Measurements from ENCODE around the gene DYSF.
"Not testable (repeated sequence)": the region's sequence is repeated elsewhere in the genome, so short reads cannot be mapped to it uniquely, and the experiment has no call there.

The DYSF gene

GRCh38 chr2:71453404-71454220, at the start of gene DYSF:
Gene DYSF (plus strand): TSS chr2:71453561.
- DNase-seq (ENCODE audit: low spot score) = no peak

- no peak for DNase-seq (ENCODE audit: low spot score)
Measured at GRCh38 chr2:71409611-71410010, 43.8 kb upstream of the DYSF start.

- DNase-seq (ENCODE audit: low spot score) = no peak
Measured at GRCh38 chr2:71410696-71411095, 42.7 kb upstream of the DYSF start.

- not testable (repeated sequence) for DNase-seq (ENCODE audit: low spot score)
Measured at GRCh38 chr2:71416866-71417265, 36.5 kb upstream of the DYSF start.

GRCh38 chr2:71417300-71418202, 35.8 kb upstream of the DYSF start:
- DNase-seq (ENCODE audit: low spot score) = no peak

GRCh38 chr2:71419145-71419544, 34.2 kb upstream of the DYSF start:
- no peak for DNase-seq (ENCODE audit: low spot score)

GRCh38 chr2:71419976-71420375, 33.4 kb upstream of the DYSF start:
- DNase-seq (ENCODE audit: low spot score) = no peak

- DNase-seq (ENCODE audit: low spot score) = no peak
Measured at GRCh38 chr2:71422786-71423185, 30.6 kb upstream of the DYSF start.

- DNase-seq (ENCODE audit: low spot score) = no peak
Measured at GRCh38 chr2:71423817-71424420, 29.4 kb upstream of the DYSF start.

GRCh38 chr2:71426721-71427120, 26.6 kb upstream of the DYSF start:
- no peak for DNase-seq (ENCODE audit: low spot score)

- DNase-seq (ENCODE audit: low spot score) = no peak
Measured at GRCh38 chr2:71428472-71429383, 24.6 kb upstream of the DYSF start.

- not testable (repeated sequence) for DNase-seq (ENCODE audit: low spot score)
Measured at GRCh38 chr2:71445142-71445541, 8.2 kb upstream of the DYSF start.

- no peak for DNase-seq (ENCODE audit: low spot score)
Measured at GRCh38 chr2:71446505-71446904, 6.9 kb upstream of the DYSF start.

- DNase-seq (ENCODE audit: low spot score) = no peak
Measured at GRCh38 chr2:71449343-71449742, 4.0 kb upstream of the DYSF start.

GRCh38 chr2:71451705-71452104, 1.7 kb upstream of the DYSF start:
- no peak for DNase-seq (ENCODE audit: low spot score)

GRCh38 chr2:71452565-71452964, 796 bp upstream of the DYSF start:
- no peak for DNase-seq (ENCODE audit: low spot score)

- DNase-seq (ENCODE audit: low spot score) = peak; percentile 35
Measured at GRCh38 chr2:71454221-71455010, 1.1 kb downstream of the DYSF start.

- DNase-seq (ENCODE audit: low spot score) = no peak
Measured at GRCh38 chr2:71455011-71455740, 1.8 kb downstream of the DYSF start.

- DNase-seq (ENCODE audit: low spot score) = no peak
Measured at GRCh38 chr2:71455741-71456569, 2.6 kb downstream of the DYSF start.

Measured in cerebellar cortex (tissue), 1 donor.